ENCODE results near the gene NPTN.

The NPTN gene

DNA sequence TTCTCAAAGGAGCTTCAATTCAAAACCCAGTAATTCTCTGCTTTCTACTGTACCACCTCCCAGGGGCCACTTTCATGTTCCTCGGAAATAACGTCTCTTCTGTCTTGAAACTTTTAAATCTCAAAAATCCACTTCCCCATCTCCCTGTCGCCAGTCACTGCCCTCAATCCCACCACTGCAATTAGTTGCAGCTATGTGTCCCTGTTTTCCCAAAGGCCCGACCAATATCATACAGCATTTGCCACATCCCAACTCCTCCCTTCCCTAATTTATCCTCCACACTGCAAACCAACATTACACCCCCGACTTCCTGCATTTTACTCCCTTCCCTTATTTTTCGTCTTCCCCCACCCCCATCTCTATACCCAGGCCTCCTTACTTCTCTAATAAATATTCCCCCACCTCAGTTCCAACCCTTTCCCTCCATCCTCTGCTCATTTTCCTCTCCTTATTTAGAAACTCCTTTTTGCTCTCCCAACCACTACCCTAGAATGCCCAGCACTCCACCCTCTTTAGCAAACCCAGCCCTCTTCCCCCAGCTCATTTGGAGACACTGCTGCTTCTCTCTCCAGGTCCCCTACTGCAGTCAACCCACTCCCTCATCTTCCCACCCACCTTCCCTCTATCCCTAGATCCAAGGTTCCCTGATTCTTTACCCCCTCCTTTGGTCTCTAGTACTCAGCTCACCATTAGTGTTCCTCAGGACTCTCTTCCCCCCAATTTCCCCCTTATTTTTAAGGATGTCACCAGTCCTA is 1.1 kb downstream of the NPTN start:
- no peak for DNase-seq

DNA sequence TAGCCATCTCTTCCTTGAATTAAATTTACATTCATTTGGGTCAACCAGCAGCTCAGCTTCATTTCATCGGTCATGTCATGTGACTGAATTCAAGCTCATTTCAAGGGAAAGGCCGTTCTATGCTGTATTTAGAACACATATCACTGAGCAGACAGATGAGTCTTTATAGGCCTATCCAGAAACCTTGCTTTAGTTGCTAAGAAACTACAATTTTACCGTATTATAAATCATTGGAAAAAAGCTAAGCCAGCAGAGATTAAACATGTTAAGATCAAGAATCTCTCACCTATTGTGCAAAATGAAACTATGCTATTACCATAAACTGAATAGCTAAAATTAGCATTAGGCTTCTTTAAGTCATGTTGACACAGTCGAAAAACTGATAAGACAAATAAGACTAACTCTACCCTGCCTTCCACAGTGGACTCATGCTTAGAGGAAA is 2.2 kb downstream of the NPTN start:
- no peak for DNase-seq

DNA sequence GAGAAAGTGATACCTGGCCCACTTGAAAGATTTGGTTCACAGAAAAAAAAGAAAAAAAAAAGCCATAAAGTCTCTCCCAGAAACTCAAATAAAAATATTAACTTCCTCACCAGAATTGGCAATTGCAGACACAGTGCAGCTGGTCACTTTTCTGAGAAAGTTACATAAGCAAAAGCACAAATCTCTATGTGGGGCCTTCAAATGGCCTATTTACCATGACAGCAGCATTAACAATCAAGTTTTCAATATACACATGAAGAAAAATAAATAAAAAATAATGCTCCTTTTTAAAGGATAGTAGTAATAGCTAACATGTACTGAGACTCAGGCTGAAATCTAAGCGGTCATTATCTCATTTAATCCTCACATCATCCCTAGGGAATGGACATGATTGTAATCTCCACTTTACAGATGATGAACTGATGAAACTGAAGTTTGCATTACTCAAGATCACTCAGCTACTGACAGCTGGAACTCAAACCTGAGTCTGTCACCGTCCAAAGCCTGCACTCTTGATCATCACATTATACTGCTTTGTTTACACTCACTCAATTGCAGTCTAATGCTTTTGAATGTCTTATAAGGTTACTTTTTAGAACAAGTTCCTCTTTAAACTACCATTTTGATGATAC is 3.3 kb downstream of the NPTN start:
- no peak for DNase-seq

DNA sequence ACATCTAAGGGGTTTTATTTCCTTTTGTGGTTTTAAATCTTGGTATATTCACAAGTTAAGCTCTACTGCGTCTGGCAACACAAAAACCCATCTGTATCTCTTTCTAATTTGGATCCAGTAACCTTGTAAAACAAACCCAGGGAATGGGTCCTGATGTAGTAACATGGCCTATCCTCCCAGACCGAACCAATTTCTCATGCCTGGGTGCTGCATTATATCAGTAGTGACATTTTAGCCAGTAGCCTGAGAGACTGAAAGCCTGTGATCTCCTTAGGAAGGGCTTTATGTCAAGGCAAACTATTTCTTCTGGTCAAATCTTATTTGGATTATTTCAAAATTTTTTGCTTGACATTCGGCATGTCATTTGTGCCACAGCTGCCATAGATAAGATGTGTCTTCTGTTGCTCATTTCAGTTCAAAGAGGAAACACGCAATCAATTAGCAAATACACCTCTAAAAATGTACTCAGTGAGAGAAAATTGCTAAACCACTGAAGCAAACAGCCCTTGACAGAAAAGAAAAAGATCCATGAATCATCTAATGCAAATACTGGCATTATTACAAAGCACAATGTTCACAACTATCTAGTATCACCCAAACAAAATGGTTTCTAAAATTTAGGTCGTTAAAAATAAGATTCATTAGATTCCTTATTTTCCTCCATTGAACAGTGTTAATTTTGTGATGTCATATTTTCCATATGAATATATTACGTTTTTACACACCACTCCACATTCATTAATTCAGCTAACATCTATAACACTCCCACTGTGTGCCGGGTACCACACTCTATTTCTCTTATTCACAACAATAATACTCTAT is 4.0 kb downstream of the NPTN start:
- no peak for DNase-seq

DNA sequence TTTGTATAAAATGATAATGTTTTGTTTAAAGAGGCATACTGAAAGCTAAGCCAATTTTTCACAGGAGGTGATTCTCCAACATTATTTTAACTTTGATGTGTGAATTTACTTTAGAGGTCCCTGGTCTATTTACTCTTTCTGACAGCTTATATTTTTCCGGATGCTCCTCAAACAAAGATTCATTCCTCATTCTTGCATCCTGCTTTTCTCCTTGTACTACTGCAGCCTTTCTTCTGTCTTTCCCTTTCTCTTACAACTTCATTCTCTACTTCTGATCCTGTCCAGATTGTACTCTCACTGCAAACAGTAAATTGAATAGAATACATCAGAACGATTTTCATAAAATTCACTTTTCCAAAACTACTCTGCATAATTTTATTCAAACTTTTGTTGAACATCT is 5.1 kb downstream of the NPTN start:
- no peak for DNase-seq

DNA sequence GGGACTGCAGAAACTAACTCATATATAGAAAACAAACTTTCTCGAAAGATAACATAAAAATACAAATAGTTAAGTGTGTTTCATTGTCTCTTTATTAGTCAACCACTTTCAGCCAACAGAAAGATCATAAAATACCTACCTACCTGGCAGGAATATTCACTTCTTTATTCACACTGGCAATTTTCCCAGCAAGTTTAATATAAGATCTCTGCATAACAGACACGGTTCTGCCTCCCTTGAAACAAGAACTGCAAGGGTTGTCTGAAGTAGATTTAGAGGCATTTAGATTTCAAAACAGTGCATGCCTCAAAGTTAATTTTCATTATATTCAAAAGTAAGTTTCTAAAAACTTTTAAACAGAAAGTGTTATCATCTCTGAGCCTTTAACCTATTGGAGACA is 7.1 kb downstream of the NPTN start:
- DNase-seq: no peak

DNA sequence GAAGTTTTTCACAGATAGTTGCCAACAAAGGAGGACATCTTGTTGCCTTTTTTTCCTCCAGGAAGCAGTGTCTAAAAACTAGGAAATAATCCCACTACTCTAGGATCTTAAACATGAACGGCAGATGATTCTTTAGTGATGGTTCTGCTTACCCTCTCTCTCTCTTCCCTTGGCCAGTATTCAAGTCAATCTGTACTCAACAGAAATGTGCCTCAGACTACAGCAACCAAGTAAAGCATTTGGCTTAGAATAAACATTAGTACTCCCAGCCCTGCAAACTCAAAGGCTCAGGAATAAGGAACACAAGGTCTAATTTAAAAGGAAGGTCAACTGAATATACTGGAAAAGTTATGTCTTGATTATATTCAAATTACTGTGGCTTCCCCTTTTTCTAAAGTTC is 8.7 kb downstream of the NPTN start:
- no peak for DNase-seq

DNA sequence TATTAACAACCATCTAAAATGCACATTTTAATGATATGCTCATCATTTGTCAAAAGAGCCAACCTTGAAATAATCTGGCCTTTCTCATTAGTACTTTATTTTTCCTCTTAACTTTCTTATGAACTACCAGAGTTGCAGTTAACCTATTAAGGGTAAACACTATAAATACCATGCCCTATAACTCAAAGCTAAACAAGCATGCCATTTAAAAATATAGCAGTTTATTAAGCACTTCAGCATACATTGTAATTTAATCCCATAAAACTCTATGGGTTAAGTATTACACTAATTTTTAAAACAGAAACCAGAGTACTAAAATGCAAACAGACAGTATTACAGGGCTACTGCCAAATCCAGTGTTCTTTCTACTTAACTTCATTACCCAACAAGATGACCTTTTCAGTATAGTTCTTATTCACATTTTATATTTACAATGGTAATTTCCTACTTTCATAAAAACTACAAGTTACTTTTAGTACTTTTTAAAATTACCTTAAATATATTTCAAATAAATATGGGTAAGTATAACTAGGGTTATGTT is 11.8 kb downstream of the NPTN start:
- no peak for DNase-seq

DNA sequence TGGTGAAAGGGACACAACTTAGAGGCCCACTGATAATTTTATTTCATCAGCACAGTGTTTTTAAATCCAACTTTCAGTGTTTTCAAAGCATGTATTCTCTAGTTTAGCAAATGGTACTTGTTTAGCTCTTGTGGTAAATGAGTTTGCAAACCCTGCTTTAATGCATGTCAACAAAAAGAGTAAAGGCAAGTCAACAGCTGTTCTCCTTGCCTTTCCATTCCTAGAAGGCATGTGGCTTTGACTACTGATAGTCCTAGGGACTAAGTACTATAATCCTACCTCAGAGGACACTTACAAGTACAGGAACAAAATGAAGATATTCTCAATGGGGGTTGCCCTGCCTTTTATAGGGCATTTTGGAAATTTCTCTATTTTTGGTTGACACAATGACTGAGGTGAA is 13.1 kb downstream of the NPTN start:
- no peak for DNase-seq

DNA sequence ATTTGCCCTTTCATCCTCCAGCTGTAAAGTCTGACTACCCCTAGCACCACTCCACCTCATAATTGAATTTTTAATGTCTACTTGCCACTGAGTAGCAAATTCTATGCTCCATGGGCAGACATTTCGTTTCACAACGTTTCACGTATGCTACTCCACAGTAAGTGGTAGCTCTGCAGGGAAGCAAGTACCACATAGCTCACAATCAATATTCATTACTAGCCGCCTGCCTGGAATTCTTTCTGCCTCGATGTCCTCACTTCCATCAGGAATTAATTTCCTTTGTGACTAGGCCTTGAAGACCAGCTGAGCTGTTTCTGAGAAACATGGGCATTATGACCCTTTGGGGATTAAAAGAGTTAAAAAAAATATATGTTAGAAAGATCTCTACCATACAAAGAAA is 15.3 kb downstream of the NPTN start:
- DNase-seq: no peak

DNA sequence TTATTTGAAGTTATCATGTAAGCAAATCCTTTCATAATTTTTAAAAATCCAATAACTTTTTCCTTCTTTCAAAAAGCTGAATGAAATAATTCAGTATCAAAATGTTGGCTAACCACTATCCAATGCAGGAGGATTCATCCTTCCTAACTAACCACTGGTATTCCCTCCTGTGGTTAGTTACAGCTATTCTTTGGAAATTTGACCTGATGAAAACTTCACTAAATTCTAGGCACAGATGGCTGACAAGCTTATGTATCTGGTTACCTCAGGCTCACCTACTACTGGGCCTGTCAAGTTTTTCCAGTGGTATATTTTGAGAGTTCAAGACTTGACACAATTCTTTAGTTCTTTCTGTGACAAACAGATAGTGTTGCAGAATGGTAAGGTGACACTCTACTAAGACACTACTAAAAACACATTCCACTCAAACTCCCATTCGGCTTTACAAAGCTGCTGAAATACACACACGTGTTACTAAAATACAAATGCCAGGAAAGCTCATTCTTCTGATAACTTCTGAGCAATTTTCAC is 15.8 kb downstream of the NPTN start:
- DNase-seq: no peak

DNA sequence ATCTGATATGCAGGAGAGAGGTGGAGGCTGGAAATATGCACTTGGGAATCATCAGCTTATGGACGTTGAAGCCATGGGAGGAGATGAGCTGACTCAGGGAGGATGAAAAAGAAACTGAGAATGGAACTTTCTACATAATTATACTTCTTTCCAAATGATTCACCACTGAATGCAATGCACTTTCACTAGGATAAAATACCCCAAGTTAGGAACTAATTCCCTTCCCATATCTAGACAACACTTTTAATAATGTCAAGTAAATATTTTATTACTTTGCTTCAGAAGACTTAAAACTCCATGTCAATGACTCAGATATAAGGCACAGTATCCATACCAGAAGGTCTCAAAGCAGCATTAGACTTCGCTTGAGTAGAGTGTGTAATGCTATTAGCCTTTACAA is 24.2 kb downstream of the NPTN start:
- DNase-seq: peak; percentile 11

DNA sequence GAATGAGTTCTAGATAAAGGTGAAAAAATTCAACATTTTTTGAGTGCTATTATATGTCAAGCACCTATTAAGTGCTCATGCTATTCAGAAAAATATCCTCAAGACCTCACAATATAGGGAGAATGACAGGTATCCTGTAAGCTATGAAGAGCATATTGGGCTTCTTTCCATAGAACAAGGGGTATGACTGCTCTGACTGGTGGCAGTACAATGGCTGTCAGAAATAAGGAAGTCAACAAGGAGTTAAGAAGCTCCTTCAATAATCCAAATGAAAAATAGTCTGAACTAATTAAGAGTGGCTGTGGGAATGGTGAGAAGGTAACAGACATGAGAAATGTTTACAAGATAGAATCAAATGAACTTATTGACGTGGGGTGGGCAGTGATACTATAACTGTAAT is 24.7 kb downstream of the NPTN start:
- DNase-seq: no peak

DNA sequence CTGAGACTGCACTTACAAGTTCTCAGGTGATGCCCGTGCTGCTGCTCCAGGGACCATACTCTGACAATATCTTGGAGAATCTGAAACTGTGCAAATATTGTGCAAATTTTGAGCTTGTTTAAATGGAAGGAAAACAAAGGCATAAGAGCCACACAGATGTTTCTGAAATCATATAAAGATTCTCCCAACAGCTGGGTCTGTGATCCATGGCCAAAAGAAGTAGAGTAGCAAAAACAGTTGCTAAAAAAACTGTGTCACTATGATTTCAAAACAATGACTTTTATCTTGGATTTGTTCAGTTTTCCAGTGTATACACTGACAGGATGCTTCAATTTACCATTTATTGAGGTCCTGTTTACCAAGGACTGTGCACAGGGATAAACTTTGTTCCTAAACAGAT is 25.3 kb downstream of the NPTN start:
- DNase-seq: no peak

DNA sequence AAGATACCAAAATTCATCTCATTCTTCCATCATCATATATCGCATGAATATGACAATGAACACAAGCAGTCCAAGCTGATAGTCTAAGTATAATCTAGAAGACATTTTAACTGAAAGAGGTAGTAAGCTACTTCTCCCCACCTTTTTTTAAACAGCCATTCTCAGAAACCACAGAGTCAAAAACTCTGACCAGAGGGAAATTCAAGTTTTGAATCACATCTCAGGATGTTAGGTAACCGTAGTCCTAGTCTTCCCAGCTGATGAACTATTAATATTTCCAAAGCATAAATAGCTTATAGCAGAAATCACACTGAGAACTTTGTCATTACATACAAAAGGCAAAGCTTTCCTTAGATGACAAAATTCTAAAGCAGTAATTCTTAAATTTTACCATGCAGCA is 25.8 kb downstream of the NPTN start:
- no peak for DNase-seq

DNA sequence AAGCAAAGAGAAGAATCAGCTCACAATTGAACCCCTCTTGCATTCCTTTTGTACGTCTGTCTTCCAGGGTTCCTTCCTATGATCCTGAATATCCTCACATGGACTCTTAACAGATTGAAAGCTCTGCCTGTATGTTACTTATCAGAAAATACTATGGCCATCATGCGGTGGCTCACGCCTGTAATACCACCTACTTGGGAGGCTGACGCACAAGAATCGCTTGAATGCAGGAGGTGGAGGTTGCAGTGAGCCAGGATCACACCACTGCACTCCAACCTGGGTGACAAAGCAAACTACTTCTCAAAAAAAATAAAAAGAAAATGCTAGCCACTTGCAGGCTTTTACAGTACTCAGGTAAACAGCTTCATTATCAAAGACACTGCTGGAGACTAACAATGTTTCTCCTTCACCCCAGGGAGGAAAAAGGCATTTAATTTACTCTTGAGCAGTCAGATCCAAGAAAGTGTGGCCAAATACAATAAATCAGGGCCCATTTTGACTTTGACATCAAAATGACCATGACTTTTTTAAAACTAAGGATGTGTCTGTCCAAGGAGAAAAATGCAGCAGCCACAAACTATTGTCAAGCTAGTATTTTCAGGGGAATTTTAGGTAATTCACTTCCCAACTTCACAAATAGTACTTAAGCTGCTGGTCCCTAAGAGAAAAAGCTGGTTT is 27.3 kb downstream of the NPTN start:
- no peak for DNase-seq

DNA sequence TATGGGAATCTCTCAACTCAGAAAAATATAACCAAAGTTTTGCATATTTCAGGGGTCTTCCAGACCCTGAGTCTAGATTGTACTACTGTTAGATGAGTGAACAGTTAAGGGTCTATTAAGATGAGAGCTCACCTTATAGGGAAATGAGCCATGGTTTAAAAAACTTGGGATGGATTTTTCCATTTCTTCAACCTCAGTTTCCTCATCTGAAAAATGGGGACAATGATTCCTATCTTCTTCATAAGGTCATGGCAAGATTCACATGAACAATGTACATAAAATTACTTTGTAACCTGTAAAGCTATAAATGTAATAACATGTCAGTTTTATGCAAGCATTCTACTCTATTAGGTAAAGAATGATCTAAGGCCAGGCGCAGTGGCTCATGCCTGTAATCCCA is 28.7 kb downstream of the NPTN start:
- DNase-seq: no peak

DNA sequence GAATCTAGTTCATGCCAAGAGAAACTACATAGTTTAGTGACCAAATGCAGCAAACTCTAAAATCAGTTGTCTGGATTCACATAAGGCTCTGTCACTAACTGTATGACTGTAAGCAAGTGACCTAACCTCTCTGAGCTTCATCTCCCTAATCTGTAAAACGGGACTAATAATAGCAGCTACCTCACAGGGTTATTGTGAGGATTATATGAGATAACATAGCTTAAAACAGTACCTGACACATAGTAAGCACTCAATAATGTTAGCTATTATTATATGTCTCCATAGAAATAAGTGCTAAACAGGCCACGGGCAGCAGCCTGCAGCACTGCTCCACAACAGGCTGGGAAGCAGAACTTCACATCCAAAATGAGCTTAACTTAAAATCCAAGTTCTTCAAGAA is 30.2 kb downstream of the NPTN start:
- DNase-seq: no peak

DNA sequence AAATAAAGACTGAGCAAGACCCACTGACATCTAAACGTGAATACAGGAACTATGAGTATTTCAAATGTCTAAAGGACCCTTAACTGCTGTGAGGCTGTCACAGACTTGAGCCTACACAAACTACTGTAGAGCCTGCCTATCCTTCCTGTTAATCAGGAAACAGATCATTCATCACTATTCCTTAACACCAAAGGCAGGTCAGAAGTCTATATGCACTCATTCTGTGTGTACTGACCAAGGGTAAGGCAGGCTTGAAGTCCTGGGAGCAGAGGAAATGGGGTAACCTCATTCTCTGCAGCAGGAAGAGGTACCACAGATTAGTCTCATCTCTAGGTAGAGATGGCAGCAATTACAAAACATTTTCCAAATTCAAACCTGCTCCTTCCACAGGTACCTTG is 30.7 kb downstream of the NPTN start:
- peak; percentile 25 for DNase-seq

DNA sequence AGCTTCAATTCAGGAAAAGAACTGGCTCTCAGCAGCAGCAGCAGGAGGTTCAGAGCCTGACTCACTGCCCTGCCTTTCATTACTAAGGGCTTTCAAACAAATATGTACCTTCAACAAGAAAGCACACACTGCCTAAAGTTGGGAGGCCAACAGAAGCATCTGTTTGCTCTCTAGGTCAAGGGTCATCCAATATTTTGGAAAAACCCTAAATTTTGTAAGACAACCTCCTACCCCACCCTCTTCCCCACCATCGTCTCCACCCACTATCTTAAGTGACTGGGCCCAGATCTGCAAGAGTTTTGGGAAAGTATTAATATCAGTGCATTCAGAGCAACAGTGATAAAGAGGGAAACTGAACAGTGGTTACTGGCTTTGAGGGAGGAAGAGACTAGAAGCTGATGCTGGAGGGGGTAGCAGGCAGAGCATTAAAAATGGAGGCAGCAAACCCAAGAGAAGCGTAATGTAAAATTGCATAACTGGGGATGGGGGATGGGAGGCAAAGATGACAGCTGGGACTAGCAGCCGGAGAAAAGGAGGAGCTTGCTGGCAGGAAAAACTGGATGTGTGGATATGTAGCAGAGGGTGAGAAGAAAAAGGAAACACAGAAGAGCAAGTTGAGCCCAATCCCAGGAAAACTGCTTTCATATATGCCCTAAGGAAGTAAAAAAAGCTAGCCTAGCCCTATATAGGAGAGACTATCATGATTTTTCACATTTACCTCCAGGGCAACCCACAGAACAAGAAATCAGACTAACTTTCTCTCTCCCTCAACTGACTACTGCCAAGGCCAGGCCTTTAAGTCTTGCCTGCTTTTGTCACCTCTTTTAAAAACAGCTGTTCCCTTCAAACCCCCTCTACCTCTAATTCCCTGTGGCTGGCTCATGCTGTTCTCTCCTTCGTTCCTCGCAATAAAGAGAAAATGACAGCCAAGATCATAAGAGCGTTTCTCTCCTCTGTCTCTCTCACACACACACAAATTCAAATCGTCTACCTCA is 31.4 kb downstream of the NPTN start:
- DNase-seq: peak; percentile 44

Measured in NCI-H226 (cell line).